ENCODE data around the gene MIEF2. TPM values are rescaled to one million over a fixed set of nuclear protein-coding genes. Genes with fewer than 3 reads are reported as not detected.
A peak's percentile ranks its signal among the peaks of the same experiment; 100 is the strongest.
"Not testable (repeated sequence)": the region's sequence is repeated elsewhere in the genome, so short reads cannot be mapped to it uniquely, and the experiment has no call there.

The MIEF2 gene
- total RNA-seq, 2 experiments from 2014 or later = 14.0 to 14.7 TPM

- H3K36me3 Mint-ChIP-seq = peaks cover 3% of the 10 kb centered on the region
- no peak for DNase-seq
- no peak overlapping the region for H3K27ac Mint-ChIP-seq
- POLR2A ChIA-PET = no interaction called here
- no peak overlapping the region for H3K4me3 Mint-ChIP-seq
- no peaks in the 10 kb centered on the region for H3K27me3 Mint-ChIP-seq
- no peaks in the 10 kb centered on the region for H3K9me3 Mint-ChIP-seq
- peaks cover 13% of the 10 kb centered on the region for H3K4me1 Mint-ChIP-seq
- no peak for ATAC-seq (ENCODE audit: low read depth)
These were observed 6.9 kb downstream of the MIEF2 start for GRCh38 chr17:18267366-18267765.

- ATAC-seq (ENCODE audit: low read depth) = peak; percentile 46
- Mint-ChIP-seq H3K36me3 (peaks cover 3% of the 10 kb centered on the region), H3K9me3 (no peaks in the 10 kb centered on the region), H3K4me3 (no peak overlapping the region), H3K27me3 (no peaks in the 10 kb centered on the region), H3K4me1 (peaks cover 12% of the 10 kb centered on the region), H3K27ac (no peak overlapping the region)
- POLR2A ChIA-PET = no interaction called here
- DNase-seq = no peak
These were observed 7.7 kb downstream of the MIEF2 start for GRCh38 chr17:18267927-18268711.

- Mint-ChIP-seq H3K4me3 (no peak overlapping the region), H3K4me1 (peaks cover 10% of the 10 kb centered on the region), H3K27me3 (no peaks in the 10 kb centered on the region), H3K27ac (no peak overlapping the region), H3K9me3 (no peaks in the 10 kb centered on the region), H3K36me3 (peaks cover 2% of the 10 kb centered on the region)
- POLR2A ChIA-PET = interaction anchor here (1.0 kb wide), 1 partner anchor 10 kb away, joined by 4 read pairs; the partner anchor contains the start of gene MIEF2
- DNase-seq (no peak), ATAC-seq (ENCODE audit: low read depth) (no peak)
These were observed 9.8 kb downstream of the MIEF2 start for GRCh38 chr17:18270046-18270931.

DNA sequence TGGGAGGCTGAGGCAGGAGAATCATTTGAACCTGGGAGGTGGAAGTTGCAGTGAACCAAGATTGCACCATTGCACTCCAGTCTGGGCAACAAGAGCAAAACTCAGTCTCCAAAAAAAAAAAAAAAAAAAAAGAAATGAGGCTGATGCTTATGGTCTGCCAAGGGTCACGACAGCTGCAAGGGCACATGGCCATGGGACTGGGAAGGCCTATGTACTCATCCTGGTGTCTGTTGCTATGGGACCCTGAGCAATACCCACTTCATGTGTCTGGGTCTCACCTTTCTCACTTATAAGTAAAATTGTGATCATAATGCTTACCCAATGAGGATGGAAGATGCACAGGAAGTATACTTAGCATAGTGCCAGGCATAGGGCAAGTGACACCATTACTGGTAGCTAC, 16.6 kb downstream of the MIEF2 start:
- no peaks in the 10 kb centered on the region for H3K27me3 Mint-ChIP-seq
- H3K36me3 Mint-ChIP-seq = peaks cover 7% of the 10 kb centered on the region
- no peak overlapping the region for H3K27ac Mint-ChIP-seq
- no peaks in the 10 kb centered on the region for H3K9me3 Mint-ChIP-seq
- POLR2A ChIA-PET = no interaction called here
- no peaks in the 10 kb centered on the region for H3K4me1 Mint-ChIP-seq
- ATAC-seq (ENCODE audit: low read depth) = no peak
- no peak overlapping the region for H3K4me3 Mint-ChIP-seq
- no peak for DNase-seq

GRCh38 chr17:18278867-18279266, 18.4 kb downstream of the MIEF2 start:
- Mint-ChIP-seq H3K4me1 (no peaks in the 10 kb centered on the region), H3K27ac (no peak overlapping the region), H3K9me3 (no peaks in the 10 kb centered on the region), H3K36me3 (peaks cover 10% of the 10 kb centered on the region), H3K4me3 (no peak overlapping the region), H3K27me3 (no peaks in the 10 kb centered on the region)
- no peak for DNase-seq
- POLR2A ChIA-PET = no interaction called here
- ATAC-seq (ENCODE audit: low read depth) = no peak

- no peaks in the 10 kb centered on the region for H3K27me3 Mint-ChIP-seq
- ATAC-seq (ENCODE audit: low read depth) (no peak), DNase-seq (no peak)
- POLR2A ChIA-PET = no interaction called here
- peaks cover 14% of the 10 kb centered on the region for H3K36me3 Mint-ChIP-seq
- H3K4me3 Mint-ChIP-seq = no peak overlapping the region
- H3K27ac Mint-ChIP-seq = no peak overlapping the region
- no peaks in the 10 kb centered on the region for H3K9me3 Mint-ChIP-seq
- no peaks in the 10 kb centered on the region for H3K4me1 Mint-ChIP-seq
These were observed 19.8 kb downstream of the MIEF2 start for GRCh38 chr17:18280249-18280648.

GRCh38 chr17:18280766-18281371, 20.4 kb downstream of the MIEF2 start:
- Mint-ChIP-seq H3K9me3 (no peaks in the 10 kb centered on the region), H3K36me3 (peaks cover 18% of the 10 kb centered on the region), H3K4me1 (no peaks in the 10 kb centered on the region), H3K4me3 (no peak overlapping the region), H3K27ac (no peak overlapping the region), H3K27me3 (no peaks in the 10 kb centered on the region)
- ATAC-seq (ENCODE audit: low read depth) (no peak), DNase-seq (no peak)
- POLR2A ChIA-PET = no interaction called here

- no peak overlapping the region for H3K4me3 Mint-ChIP-seq
- ATAC-seq (ENCODE audit: low read depth) (no peak), DNase-seq (no peak)
- H3K36me3 Mint-ChIP-seq = peaks cover 18% of the 10 kb centered on the region
- no peaks in the 10 kb centered on the region for H3K27me3 Mint-ChIP-seq
- H3K27ac Mint-ChIP-seq = no peak overlapping the region
- H3K4me1 Mint-ChIP-seq = no peaks in the 10 kb centered on the region
- no peaks in the 10 kb centered on the region for H3K9me3 Mint-ChIP-seq
- POLR2A ChIA-PET = no interaction called here
These were observed 21.3 kb downstream of the MIEF2 start for GRCh38 chr17:18281788-18282187.

DNA sequence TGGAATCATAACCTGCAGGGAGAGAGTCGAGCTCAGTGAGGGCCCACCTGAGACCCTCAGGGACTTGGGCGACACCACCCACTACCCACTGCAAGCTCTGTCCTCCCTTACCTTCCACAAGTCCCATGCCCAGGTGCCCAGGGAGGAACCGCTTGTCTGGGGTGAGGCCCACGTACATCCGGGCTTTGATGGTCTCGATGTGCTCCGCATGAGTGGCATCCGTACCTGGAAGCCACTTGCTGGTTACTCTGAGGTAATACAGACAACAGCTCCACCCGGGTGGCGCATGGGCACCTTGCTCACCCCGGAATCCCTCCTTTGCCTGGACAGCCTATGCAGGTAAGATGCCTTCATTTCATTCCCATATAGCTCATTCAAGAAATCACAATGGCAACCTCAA, 24.8 kb downstream of the MIEF2 start:
- no peaks in the 10 kb centered on the region for H3K27me3 Mint-ChIP-seq
- no peak overlapping the region for H3K27ac Mint-ChIP-seq
- H3K4me3 Mint-ChIP-seq = no peak overlapping the region
- POLR2A ChIA-PET = no interaction called here
- peaks cover 22% of the 10 kb centered on the region for H3K36me3 Mint-ChIP-seq
- ATAC-seq (ENCODE audit: low read depth) (no peak), DNase-seq (no peak)
- H3K9me3 Mint-ChIP-seq = no peaks in the 10 kb centered on the region
- no peaks in the 10 kb centered on the region for H3K4me1 Mint-ChIP-seq

- ATAC-seq (ENCODE audit: low read depth) = no peak
- no peaks in the 10 kb centered on the region for H3K4me1 Mint-ChIP-seq
- H3K9me3 Mint-ChIP-seq = no peaks in the 10 kb centered on the region
These were observed 31.5 kb downstream of the MIEF2 start for GRCh38 chr17:18291718-18292540.

DNA sequence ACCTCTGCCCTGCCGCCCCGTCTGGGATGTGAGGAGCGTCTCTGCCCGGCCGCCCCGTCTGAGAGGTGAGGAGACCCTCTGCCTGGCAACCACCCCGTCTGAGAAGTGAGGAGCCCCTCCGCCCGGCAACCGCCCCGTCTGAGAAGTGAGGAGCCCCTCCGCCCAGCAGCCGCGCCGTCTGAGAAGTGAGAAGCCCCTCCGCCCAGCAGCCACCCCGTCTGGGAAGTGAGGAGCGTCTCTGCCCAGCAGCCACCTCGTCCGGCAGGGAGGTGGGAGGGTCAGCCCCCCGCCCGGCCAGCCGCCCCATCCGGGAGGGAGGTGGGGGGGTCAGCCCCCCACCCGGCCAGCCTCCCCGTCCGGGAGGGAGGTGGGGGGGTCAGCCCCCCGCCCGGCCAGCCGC, 37.6 kb downstream of the MIEF2 start:
- H3K4me3 Mint-ChIP-seq; H3K9me3 Mint-ChIP-seq; H3K27me3 Mint-ChIP-seq; H3K4me1 Mint-ChIP-seq; ATAC-seq (ENCODE audit: low read depth); POLR2A ChIA-PET; DNase-seq; H3K27ac Mint-ChIP-seq: not testable (repeated sequence)
- H3K36me3 Mint-ChIP-seq = peaks cover 21% of the 10 kb centered on the region

More at GRCh38 chr17:18291718-18292540, 31.5 kb downstream of the MIEF2 start:
- Mint-ChIP-seq H3K36me3 (peaks cover 27% of the 10 kb centered on the region), H3K4me3 (no peak overlapping the region), H3K27ac (no peak overlapping the region), H3K27me3 (no peaks in the 10 kb centered on the region)
- POLR2A ChIA-PET = no interaction called here
- no peak for DNase-seq

GRCh38 chr17:18300725-18301480, 40.4 kb downstream of the MIEF2 start:
- DNase-seq = no peak
- H3K27ac Mint-ChIP-seq = no peak overlapping the region
- no peaks in the 10 kb centered on the region for H3K4me1 Mint-ChIP-seq
- H3K36me3 Mint-ChIP-seq = peaks cover 18% of the 10 kb centered on the region
- POLR2A ChIA-PET = no interaction called here
- H3K4me3 Mint-ChIP-seq = no peak overlapping the region
- H3K9me3 Mint-ChIP-seq = no peaks in the 10 kb centered on the region
- no peaks in the 10 kb centered on the region for H3K27me3 Mint-ChIP-seq
- ATAC-seq (ENCODE audit: low read depth) = no peak
